HEK293 (cell line): ENCODE measurements around the gene SFXN3.

Experiments
- CTCF ChIA-PET: fragments of 350-600 bp; formaldehyde crosslinking; extraction: SDS; loops from one replicate; lab custom pipeline; 2021; ENCODE audit warnings: antibody characterized with exemption; lab: Yijun Ruan, JAX
- POLR2A ChIA-PET: fragments of 300-600 bp; formaldehyde crosslinking; extraction: SDS; loops from one replicate; lab custom pipeline; 2020; ENCODE audit warnings: antibody characterized with exemption, inconsistent platforms; lab: Yijun Ruan, JAX
- H3K27ac ChIP-seq: fragments of 200-500 bp; sonication (Bioruptor generic); 2 replicates; pipeline ENCODE4 v1.5.1; 2014; ENCODE audit warnings: low read depth, low read length, control low read depth, inconsistent platforms; ENCODE audit errors: extremely low read depth
- H3K36me3 ChIP-seq, 2 experiments: fragments of 200-500 bp in 1 of 2; sonication (Bioruptor generic) in 1 of 2; 1 replicate in 1 of 2; 2 replicates in 1 of 2; pipeline ENCODE4 v1.5.1; 2014 to 2017; ENCODE audit warnings: inconsistent platforms in 2 of 2, low read length in 2 of 2; ENCODE audit not compliant: control insufficient read depth in 2 of 2, insufficient read depth in 1 of 2
- H3K4me1 ChIP-seq: fragments of 200-500 bp; sonication (Bioruptor generic); 2 replicates; pipeline ENCODE4 v1.5.1; 2014; ENCODE audit warnings: mild to moderate bottlenecking, low read length, inconsistent platforms; ENCODE audit not compliant: control insufficient read depth, insufficient read depth
- H3K4me3 ChIP-seq: 2 replicates; pipeline ENCODE4 v1.5.1; 2011; ENCODE audit warnings: low read depth, mild to moderate bottlenecking, control low read depth, low read length, moderate library complexity
- H3K9me3 ChIP-seq: fragments of 200-500 bp; sonication (Bioruptor generic); 2 replicates; pipeline ENCODE4 v1.5.1; 2014; ENCODE audit warnings: low read depth, low read length, inconsistent platforms; ENCODE audit not compliant: control insufficient read depth, insufficient read depth
- FEZF1 ChIP-seq: fragments of 450-650 bp; formaldehyde crosslinking; IDR thresholded peaks from 2 replicates; pipeline ENCODE4 v1.5.1; 2016; ENCODE audit warnings: missing biosample characterization, missing genetic modification characterization
- KLF10 ChIP-seq: fragments of 450-650 bp; IDR thresholded peaks from 2 replicates; pipeline ENCODE4 v1.5.1; 2018; ENCODE audit warnings: missing biosample characterization, mild to moderate bottlenecking, missing genetic modification characterization
- REPIN1 ChIP-seq: fragments of 450-650 bp; formaldehyde crosslinking; IDR thresholded peaks from 2 replicates; pipeline ENCODE4 v1.5.1; 2017; ENCODE audit warnings: missing biosample characterization, missing genetic modification characterization, low read depth
- ZBTB1 ChIP-seq: fragments of 450-650 bp; formaldehyde crosslinking; IDR thresholded peaks from 2 replicates; pipeline ENCODE4 v1.5.1; 2016; ENCODE audit warnings: missing biosample characterization, missing genetic modification characterization
- ZBTB48 ChIP-seq: fragments of 450-650 bp; formaldehyde crosslinking; IDR thresholded peaks from 2 replicates; pipeline ENCODE4 v1.5.1; 2016; ENCODE audit warnings: missing biosample characterization, missing genetic modification characterization
- ZFP3 ChIP-seq: fragments of 450-650 bp; formaldehyde crosslinking; IDR thresholded peaks from 2 replicates; pipeline ENCODE4 v1.5.1; 2016; ENCODE audit warnings: low read depth, missing biosample characterization, missing genetic modification characterization
- ZNF138 ChIP-seq: fragments of 450-650 bp; formaldehyde crosslinking; IDR thresholded peaks from 2 replicates; pipeline ENCODE4 v1.5.1; 2016; ENCODE audit warnings: missing biosample characterization, missing genetic modification characterization, borderline replicate concordance
- ZNF214 ChIP-seq: fragments of 450-650 bp; formaldehyde crosslinking; IDR thresholded peaks from 2 replicates; pipeline ENCODE4 v1.5.1; 2017; ENCODE audit warnings: missing biosample characterization, mild to moderate bottlenecking, missing genetic modification characterization, borderline replicate concordance
- ZNF274 ChIP-seq, 2 experiments: fragments of 200-500 bp in 1 of 2; fragments of 450-650 bp in 1 of 2; sonication (Bioruptor generic) in 1 of 2; formaldehyde crosslinking in 1 of 2; IDR thresholded peaks; 2 replicates each; pipeline versions ENCODE4 v1.5.1 to v1.6.1; 2014 to 2016; ENCODE audit warnings: borderline replicate concordance in 1 of 2, inconsistent platforms in 1 of 2, low read length in 1 of 2, missing biosample characterization in 1 of 2, missing genetic modification characterization in 1 of 2
- ZNF341 ChIP-seq: fragments of 450-650 bp; formaldehyde crosslinking; IDR thresholded peaks from 2 replicates; pipeline ENCODE4; 2016; ENCODE audit warnings: low read depth, missing biosample characterization, missing genetic modification characterization
- ZNF530 ChIP-seq: fragments of 450-650 bp; formaldehyde crosslinking; IDR thresholded peaks from 2 replicates; pipeline ENCODE4 v1.5.1; 2016; ENCODE audit warnings: low read depth, missing biosample characterization, missing genetic modification characterization
- ZNF561 ChIP-seq: fragments of 450-650 bp; IDR thresholded peaks from 2 replicates; pipeline ENCODE4 v1.5.1; 2018; ENCODE audit warnings: missing biosample characterization, missing genetic modification characterization, borderline replicate concordance
- ZNF629 ChIP-seq: fragments of 450-650 bp; formaldehyde crosslinking; IDR thresholded peaks from 2 replicates; pipeline ENCODE4 v1.5.1; 2017; ENCODE audit warnings: missing biosample characterization, missing genetic modification characterization
- TF ChIP-seq, protein P1 (sequence below): fragments of 450-650 bp; formaldehyde crosslinking; IDR thresholded peaks from 2 replicates; pipeline ENCODE4 v1.5.1; 2016; ENCODE audit warnings: missing biosample characterization, missing genetic modification characterization
- TF ChIP-seq, protein P2 (sequence below): sonication (generic); formaldehyde crosslinking; IDR thresholded peaks from 2 replicates; pipeline ENCODE4 v1.8.1; 2022; ENCODE audit warnings: mild to moderate bottlenecking, moderate library complexity, missing genetic modification reagents
- TF ChIP-seq, protein P3 (sequence below): fragments of 450-650 bp; formaldehyde crosslinking; IDR thresholded peaks from 2 replicates; pipeline ENCODE4 v1.5.1; 2016; ENCODE audit warnings: missing biosample characterization, missing genetic modification characterization
- TF ChIP-seq, protein P4 (sequence below): fragments of 450-650 bp; formaldehyde crosslinking; IDR thresholded peaks from 2 replicates; pipeline ENCODE4 v1.5.1; 2016; ENCODE audit warnings: missing biosample characterization, missing genetic modification characterization, borderline replicate concordance
- TF ChIP-seq, protein P5 (sequence below): fragments of 450-650 bp; formaldehyde crosslinking; IDR thresholded peaks from 2 replicates; pipeline ENCODE4 v1.5.1; 2016; ENCODE audit warnings: missing biosample characterization, missing genetic modification characterization

SFXN3 gene

DNA sequence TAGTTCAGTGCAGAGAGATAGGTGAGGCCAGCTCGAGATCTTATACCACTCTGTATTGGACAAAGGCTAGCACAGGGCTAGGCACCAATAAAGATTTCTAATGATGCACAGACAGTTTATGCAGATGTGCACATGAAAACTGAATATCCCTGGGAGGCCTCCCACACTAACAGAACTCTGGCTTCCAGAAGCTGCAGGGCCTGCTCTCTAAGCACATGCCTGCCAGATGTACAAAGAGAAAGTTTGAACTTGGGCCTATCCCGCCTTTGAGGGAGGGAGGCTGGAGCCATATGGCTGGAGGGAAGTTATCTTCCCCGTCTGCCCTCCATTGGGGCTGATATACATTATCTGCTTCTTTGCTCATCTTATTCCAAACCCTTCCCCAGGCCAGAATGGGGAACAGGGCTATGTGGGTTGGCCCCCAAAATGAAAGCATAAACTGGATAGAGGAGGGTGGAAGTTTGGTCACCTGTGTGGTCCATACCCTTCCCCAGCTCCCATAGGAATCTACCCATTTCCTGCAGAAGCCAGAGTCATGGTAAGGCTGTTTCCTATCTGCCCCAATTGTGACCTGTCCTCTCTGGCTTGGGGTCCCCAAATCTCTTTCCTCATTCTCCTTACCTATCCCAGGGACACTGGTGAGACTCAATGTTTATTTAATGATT is 34.6 kb downstream of the SFXN3 start:
- peaks cover 22% of the 10 kb centered on the region for H3K4me1 ChIP-seq
- ChIA-PET CTCF (interaction anchor here (0.6 to 6.2 kb wide), 9 partner anchors 12 to 96 kb away, joined by 3 to 61 read pairs (median 7); partner anchors contain the start of gene LZTS2), POLR2A (interaction anchor here (0.7 kb wide), 1 partner anchor 776 kb away, joined by 3 read pairs; no protein-coding TSS in a partner anchor)
- H3K27ac ChIP-seq: peak overlapping the region; percentile 78
- H3K4me3 ChIP-seq: peak overlapping the region; percentile 27
- H3K9me3 ChIP-seq: no peaks in the 10 kb centered on the region
- H3K36me3 ChIP-seq: no peaks in the 10 kb centered on the region
- TF ChIP-seq, protein P1, sequence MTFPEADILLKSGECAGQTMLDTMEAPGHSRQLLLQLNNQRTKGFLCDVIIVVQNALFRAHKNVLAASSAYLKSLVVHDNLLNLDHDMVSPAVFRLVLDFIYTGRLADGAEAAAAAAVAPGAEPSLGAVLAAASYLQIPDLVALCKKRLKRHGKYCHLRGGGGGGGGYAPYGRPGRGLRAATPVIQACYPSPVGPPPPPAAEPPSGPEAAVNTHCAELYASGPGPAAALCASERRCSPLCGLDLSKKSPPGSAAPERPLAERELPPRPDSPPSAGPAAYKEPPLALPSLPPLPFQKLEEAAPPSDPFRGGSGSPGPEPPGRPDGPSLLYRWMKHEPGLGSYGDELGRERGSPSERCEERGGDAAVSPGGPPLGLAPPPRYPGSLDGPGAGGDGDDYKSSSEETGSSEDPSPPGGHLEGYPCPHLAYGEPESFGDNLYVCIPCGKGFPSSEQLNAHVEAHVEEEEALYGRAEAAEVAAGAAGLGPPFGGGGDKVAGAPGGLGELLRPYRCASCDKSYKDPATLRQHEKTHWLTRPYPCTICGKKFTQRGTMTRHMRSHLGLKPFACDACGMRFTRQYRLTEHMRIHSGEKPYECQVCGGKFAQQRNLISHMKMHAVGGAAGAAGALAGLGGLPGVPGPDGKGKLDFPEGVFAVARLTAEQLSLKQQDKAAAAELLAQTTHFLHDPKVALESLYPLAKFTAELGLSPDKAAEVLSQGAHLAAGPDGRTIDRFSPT (tag by site-specific recombination): no peak
- TF ChIP-seq ZFP3 (tag by site-specific recombination): no peak
- no peak for TF ChIP-seq ZNF274 (IDR thresholded peaks at IDR 0.05; ENCODE audit: low read length)
- TF ChIP-seq ZNF274 (tag by site-specific recombination; IDR thresholded peaks at IDR 0.05; ENCODE audit: borderline replicate concordance): no peak
- TF ChIP-seq REPIN1 (tag by site-specific recombination): no peak
- TF ChIP-seq, protein P2, sequence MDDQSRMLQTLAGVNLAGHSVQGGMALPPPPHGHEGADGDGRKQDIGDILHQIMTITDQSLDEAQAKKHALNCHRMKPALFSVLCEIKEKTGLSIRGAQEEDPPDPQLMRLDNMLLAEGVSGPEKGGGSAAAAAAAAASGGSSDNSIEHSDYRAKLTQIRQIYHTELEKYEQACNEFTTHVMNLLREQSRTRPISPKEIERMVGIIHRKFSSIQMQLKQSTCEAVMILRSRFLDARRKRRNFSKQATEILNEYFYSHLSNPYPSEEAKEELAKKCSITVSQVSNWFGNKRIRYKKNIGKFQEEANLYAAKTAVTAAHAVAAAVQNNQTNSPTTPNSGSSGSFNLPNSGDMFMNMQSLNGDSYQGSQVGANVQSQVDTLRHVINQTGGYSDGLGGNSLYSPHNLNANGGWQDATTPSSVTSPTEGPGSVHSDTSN: no peak
- TF ChIP-seq, protein P3, sequence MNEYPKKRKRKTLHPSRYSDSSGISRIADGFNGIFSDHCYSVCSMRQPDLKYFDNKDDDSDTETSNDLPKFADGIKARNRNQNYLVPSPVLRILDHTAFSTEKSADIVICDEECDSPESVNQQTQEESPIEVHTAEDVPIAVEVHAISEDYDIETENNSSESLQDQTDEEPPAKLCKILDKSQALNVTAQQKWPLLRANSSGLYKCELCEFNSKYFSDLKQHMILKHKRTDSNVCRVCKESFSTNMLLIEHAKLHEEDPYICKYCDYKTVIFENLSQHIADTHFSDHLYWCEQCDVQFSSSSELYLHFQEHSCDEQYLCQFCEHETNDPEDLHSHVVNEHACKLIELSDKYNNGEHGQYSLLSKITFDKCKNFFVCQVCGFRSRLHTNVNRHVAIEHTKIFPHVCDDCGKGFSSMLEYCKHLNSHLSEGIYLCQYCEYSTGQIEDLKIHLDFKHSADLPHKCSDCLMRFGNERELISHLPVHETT (tag by site-specific recombination): no peak
- TF ChIP-seq, protein P4, sequence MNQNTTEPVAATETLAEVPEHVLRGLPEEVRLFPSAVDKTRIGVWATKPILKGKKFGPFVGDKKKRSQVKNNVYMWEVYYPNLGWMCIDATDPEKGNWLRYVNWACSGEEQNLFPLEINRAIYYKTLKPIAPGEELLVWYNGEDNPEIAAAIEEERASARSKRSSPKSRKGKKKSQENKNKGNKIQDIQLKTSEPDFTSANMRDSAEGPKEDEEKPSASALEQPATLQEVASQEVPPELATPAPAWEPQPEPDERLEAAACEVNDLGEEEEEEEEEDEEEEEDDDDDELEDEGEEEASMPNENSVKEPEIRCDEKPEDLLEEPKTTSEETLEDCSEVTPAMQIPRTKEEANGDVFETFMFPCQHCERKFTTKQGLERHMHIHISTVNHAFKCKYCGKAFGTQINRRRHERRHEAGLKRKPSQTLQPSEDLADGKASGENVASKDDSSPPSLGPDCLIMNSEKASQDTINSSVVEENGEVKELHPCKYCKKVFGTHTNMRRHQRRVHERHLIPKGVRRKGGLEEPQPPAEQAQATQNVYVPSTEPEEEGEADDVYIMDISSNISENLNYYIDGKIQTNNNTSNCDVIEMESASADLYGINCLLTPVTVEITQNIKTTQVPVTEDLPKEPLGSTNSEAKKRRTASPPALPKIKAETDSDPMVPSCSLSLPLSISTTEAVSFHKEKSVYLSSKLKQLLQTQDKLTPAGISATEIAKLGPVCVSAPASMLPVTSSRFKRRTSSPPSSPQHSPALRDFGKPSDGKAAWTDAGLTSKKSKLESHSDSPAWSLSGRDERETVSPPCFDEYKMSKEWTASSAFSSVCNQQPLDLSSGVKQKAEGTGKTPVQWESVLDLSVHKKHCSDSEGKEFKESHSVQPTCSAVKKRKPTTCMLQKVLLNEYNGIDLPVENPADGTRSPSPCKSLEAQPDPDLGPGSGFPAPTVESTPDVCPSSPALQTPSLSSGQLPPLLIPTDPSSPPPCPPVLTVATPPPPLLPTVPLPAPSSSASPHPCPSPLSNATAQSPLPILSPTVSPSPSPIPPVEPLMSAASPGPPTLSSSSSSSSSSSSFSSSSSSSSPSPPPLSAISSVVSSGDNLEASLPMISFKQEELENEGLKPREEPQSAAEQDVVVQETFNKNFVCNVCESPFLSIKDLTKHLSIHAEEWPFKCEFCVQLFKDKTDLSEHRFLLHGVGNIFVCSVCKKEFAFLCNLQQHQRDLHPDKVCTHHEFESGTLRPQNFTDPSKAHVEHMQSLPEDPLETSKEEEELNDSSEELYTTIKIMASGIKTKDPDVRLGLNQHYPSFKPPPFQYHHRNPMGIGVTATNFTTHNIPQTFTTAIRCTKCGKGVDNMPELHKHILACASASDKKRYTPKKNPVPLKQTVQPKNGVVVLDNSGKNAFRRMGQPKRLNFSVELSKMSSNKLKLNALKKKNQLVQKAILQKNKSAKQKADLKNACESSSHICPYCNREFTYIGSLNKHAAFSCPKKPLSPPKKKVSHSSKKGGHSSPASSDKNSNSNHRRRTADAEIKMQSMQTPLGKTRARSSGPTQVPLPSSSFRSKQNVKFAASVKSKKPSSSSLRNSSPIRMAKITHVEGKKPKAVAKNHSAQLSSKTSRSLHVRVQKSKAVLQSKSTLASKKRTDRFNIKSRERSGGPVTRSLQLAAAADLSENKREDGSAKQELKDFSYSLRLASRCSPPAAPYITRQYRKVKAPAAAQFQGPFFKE: no peak
- no peak for TF ChIP-seq ZNF530
- TF ChIP-seq, protein P5, sequence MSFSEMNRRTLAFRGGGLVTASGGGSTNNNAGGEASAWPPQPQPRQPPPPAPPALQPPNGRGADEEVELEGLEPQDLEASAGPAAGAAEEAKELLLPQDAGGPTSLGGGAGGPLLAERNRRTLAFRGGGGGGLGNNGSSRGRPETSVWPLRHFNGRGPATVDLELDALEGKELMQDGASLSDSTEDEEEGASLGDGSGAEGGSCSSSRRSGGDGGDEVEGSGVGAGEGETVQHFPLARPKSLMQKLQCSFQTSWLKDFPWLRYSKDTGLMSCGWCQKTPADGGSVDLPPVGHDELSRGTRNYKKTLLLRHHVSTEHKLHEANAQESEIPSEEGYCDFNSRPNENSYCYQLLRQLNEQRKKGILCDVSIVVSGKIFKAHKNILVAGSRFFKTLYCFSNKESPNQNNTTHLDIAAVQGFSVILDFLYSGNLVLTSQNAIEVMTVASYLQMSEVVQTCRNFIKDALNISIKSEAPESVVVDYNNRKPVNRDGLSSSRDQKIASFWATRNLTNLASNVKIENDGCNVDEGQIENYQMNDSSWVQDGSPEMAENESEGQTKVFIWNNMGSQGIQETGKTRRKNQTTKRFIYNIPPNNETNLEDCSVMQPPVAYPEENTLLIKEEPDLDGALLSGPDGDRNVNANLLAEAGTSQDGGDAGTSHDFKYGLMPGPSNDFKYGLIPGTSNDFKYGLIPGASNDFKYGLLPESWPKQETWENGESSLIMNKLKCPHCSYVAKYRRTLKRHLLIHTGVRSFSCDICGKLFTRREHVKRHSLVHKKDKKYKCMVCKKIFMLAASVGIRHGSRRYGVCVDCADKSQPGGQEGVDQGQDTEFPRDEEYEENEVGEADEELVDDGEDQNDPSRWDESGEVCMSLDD (tag by site-specific recombination): no peak
- no peak for TF ChIP-seq ZNF138
- TF ChIP-seq ZBTB48 (tag by site-specific recombination): no peak
- no peak for TF ChIP-seq FEZF1 (tag by site-specific recombination)
- no peak for TF ChIP-seq ZNF629 (tag by site-specific recombination)
- TF ChIP-seq ZNF341 (tag by site-specific recombination): no peak
- TF ChIP-seq ZBTB1 (tag by site-specific recombination): no peak
- TF ChIP-seq ZNF561 (tag by site-specific recombination): no peak
- no peak for TF ChIP-seq KLF10 (tag by site-specific recombination)
- TF ChIP-seq ZNF214 (tag by site-specific recombination): no peak
